Cardiac fibroblast (primary cell): ENCODE results near the gene CACHD1.

Experiments
- DNase-seq, 2 donors: peaks; one replicate each; pipeline versions ENCODE4 v3.0.0 to v3.0.0-alpha.2; 2010; ENCODE audit warnings: low read depth in 2 of 2
- H3K4me3 ChIP-seq, 2 donors: replicated peaks in 1 of 2; 1 replicate in 1 of 2; 2 replicates in 1 of 2; pipeline ENCODE4 v1.5.1; 2011; ENCODE audit warnings: low read depth in 2 of 2, low read length in 2 of 2, mild to moderate bottlenecking in 2 of 2, moderate library complexity in 1 of 2
- CTCF ChIP-seq: IDR thresholded peaks from one replicate; pipeline ENCODE4 v1.5.1; 2011; ENCODE audit warnings: low read depth, mild to moderate bottlenecking, low read length, inconsistent platforms

CACHD1 gene

GRCh38 chr1:64564891-64565290 is 95.0 kb downstream of the CACHD1 start:
- no peak for TF ChIP-seq CTCF

GRCh38 chr1:64567426-64568170 is 97.7 kb downstream of the CACHD1 start:
- DNase-seq: no peak
- no peak for TF ChIP-seq CTCF

More at GRCh38 chr1:64564891-64565290, 95.0 kb downstream of the CACHD1 start:
- DNase-seq: no peak
- no peak overlapping the region for H3K4me3 ChIP-seq

DNA sequence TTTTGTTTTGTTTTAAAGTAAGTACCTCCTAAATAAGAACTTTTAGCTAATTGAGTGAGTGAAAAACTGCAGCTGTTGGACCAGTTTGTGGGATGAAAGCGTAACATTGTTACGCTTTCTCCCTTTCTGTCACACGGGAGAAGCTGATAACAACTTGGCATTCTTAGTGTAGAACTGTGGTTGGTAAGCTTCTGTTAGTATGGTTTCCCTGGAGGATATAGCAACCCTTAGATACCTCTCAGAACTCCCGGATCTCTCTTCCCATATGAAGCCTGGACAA is 98.2 kb downstream of the CACHD1 start:
- DNase-seq: peak in 1 of 2 donors; percentile 28
- TF ChIP-seq CTCF: no peak
- H3K4me3 ChIP-seq: no peak overlapping the region

More at GRCh38 chr1:64567426-64568170, 97.7 kb downstream of the CACHD1 start:
- H3K4me3 ChIP-seq: no peak overlapping the region

DNA sequence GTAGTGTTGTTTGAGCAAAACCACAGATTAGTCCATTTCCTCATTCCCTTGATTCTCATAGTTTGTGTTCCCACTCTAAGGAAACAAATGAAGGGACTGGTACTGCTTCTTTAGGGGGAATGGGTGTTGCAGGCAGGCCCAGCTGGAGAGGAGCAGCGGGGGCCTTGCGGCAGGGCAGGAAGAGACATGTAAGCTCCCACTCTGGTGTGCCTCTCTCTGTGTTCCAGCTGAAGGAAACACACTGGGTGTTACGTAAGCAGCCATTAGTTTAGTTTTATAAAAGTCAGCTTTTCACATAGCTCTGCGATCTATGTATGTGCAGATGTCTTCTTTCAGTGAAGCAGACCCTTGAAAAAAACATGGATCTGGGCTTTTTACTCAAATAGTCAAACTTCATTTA is 99.5 kb downstream of the CACHD1 start:
- H3K4me3 ChIP-seq: no peak overlapping the region
- TF ChIP-seq CTCF: no peak
- DNase-seq: no peak

DNA sequence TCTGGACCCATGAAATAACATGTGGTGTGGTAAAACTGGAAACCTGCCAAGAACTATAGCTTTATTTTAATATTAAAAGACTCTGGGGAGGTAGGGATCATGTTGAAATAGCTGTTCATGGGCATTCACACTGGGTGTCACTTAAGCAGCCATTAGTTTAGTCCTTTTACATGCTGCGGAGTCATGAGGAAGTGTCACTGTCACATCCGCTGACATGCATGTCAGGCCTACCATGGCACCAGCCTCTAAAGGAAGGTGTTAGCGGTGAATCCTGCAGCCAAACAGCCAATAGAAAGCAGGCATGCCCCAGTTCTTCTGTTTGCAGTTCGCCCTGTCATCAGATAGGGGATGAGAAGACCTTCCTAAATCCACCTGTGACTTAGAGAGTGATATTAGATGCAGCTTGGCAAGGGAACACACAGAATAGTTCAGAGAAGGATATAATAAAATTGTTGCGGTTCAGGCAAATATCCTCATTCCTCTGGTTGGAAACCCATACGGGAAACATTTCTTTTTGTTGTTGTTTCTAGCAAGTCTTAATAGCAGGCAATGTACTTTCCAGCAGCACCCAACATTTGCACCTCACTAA is 100.4 kb downstream of the CACHD1 start:
- TF ChIP-seq CTCF: no peak
- no peak for DNase-seq

DNA sequence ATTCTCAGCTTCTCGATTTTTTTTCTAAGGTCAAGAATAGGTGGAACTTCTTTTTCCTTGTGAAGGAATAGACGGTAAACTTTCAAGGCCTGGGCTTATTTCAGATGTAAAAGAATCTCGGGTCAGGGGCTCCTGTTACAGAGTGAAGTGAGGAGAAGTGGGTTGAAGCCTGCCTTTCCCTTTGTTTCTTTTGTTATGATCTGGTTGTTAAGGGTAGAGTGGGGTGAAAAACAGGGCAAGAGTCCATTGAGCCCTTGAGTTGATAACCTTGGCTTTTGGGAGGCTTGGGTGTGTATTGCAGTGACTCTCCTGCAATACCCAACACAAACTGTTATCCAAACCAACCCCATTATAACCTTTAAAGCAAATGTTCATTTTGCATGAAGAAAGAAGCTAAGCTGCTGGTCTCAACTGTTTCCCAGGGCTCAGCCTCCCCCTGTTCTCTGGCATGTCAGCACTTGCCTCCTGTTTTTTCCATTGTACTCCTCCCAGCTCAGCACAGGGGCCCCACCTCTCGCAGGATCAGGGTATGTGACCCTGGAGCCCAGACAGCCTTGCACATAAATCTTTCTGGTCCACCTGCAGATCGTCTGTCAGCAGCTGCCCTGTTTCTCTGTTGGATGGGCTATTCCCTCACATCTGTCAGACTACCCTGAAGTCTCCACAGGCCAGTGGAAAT is 102.4 kb downstream of the CACHD1 start:
- no peak for TF ChIP-seq CTCF
- no peak for DNase-seq
- no peak overlapping the region for H3K4me3 ChIP-seq

More for the DNA sequence above, 100.4 kb downstream of the CACHD1 start:
- H3K4me3 ChIP-seq: no peak overlapping the region
